ENCODE measurements around the gene LYG2.

DNA sequence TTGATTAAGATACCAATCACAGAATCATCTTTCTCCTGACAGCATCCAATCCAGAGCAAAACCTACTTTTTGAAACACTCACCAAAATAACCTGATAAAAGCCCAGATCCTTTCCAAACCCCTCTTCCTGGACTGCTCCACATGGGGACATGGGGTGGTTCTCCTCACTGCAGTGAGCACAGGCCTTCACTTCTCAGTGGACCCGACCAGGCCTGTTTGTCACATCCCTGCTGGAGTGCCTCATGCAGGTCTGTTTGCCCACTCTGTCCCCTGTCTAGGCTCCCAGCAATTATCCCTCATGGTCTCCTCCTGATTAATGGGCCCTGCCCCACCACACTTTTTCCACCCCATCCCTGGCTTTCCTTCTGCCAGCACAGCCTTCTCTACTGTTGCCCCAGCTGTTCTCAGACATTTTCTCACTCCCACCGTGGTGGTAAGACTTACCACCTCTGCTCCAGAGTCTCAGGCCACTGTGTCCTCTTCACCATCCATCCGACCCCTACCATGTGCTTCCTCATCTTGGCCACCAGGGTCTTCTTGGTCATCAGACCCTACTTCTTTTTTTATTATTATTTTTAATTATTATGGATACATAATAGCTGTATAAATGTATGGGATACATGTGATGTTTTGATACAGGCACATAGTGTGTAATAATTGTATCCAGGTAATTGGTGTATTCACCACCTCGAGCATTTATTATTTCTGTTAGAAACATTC is 53.3 kb downstream of the LYG2 start:
- TF ChIP-seq CTCF (IDR thresholded peaks at IDR 0.05) = no peak
- no peak for TF ChIP-seq ZFX (IDR thresholded peaks at IDR 0.05; ENCODE audit: borderline replicate concordance)

Data from 22Rv1 (cell line).